DMS53 treated with DMSO at 0.1 percent for 48 hours (cell line): Measurements from ENCODE around the gene COL7A1.
"Not testable (repeated sequence)": the region's sequence is repeated elsewhere in the genome, so short reads cannot be mapped to it uniquely, and the experiment has no call there.

Experiments
- DNase-seq: peaks from one replicate; lab custom pipeline; 2025; ENCODE audit not compliant: unreplicated experiment; lab: John Stamatoyannopoulos, UW

Gene COL7A1

DNA sequence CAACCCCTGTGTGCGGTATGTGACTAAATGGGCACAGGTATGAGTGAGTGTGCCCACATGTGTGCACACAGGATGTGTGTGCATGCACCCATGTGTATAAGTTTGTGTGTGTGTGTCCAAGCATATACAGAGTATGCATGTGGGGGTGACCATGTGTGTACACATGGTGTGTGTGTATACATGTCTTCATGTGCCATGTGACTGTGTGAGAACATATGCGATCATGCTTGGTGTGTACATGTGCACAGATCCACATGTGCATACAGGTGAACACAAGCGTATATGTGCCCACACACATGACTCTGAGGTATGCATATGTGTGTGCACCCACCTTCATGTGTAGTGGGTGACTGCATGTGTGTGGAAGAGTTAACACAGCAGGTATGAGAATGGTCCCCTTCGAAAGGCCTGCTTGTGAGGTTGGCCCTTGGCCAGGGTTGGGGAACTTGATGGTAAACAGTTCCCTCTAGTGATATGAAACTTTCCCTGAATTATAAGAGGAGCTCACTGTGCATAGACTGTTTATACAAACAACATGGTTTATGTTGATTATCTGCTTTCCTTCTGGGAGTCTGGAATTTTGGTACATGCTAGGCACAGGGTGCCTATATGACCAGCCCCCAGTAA lies 48.8 kb downstream of the COL7A1 start:
- no peak for DNase-seq

DNA sequence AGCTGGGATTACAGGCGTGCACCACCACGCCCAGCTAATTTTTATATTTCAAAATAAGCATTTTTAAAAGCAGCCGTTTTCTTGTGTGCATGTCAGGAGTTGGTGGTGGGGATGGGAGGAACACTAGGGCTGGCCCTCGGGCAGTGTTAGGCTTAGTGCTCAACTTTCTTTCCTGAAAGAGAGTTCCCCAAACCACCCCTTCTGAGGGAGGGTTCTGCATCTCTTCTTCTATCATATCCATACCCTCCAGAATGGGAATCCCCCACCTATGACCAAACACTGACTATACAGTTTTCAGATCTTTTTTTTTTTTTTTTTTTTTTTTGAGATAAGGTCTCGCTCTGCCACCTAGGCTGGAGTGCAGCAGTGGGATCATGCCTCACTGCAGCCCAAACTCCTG lies 51.0 kb downstream of the COL7A1 start:
- DNase-seq, result no peak

- DNase-seq, result no peak
Measured at GRCh38 chr3:48543271-48543866, 51.8 kb downstream of the COL7A1 start.

- no peak for DNase-seq
Measured at GRCh38 chr3:48538451-48538850, 56.7 kb downstream of the COL7A1 start.

DNA sequence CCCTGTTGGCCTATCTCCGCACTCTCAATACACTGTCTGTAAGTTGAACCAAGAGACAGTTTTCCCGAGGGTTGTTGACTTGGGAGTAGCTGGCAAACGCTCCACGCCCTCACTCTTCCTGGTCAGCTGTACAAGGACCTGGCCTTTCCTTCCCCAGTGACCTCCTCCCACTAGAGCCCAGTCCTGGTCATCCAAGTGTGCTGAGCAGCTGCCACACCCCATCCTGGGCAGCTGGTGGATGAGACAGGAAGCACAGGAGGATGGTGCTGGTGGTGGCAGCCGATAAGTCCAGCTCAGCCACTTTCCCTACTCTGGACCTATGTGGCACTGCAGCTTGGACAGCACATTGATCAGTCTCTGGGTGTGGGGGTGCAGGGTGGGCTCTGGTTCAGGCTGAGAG lies 58.3 kb downstream of the COL7A1 start:
- DNase-seq, result no peak

GRCh38 chr3:48536116-48536515 lies 59.0 kb downstream of the COL7A1 start:
- DNase-seq, result no peak

DNA sequence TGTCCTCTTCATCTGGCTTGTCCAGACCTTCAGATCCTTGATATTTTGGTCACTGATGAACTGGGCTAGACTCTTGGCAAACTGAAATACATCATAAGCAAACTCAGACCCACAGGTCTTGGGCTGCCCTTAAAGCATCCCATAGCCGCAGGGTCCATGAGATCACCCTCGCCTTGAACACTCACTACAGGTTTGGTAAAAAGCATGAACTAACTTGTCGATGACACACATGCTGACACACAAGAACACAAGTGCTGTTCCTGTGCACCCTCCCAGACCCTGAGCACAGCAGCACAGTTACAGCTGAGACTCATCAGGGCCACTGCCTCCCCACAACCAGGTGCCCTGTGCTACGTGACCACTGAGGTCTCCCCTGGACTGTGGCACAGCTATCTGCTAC lies 59.6 kb downstream of the COL7A1 start:
- no peak for DNase-seq

DNA sequence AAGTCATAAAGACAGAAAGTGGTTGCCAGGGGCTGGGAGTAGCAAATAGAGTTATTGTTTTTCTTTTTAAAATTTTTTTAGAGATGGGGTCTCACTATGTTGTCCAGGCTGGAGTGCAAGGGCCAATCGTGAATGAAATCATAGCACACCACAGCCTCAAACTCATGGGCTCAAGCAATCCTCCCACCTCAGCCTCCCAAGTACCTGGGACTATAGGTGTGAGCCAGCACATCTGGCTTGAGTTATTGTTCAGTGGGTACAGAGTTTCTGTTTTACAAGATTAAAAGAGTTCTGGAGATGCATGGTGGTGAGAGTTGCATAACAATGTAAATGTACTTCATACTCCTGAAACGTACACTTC lies 62.2 kb downstream of the COL7A1 start:
- no peak for DNase-seq

DNA sequence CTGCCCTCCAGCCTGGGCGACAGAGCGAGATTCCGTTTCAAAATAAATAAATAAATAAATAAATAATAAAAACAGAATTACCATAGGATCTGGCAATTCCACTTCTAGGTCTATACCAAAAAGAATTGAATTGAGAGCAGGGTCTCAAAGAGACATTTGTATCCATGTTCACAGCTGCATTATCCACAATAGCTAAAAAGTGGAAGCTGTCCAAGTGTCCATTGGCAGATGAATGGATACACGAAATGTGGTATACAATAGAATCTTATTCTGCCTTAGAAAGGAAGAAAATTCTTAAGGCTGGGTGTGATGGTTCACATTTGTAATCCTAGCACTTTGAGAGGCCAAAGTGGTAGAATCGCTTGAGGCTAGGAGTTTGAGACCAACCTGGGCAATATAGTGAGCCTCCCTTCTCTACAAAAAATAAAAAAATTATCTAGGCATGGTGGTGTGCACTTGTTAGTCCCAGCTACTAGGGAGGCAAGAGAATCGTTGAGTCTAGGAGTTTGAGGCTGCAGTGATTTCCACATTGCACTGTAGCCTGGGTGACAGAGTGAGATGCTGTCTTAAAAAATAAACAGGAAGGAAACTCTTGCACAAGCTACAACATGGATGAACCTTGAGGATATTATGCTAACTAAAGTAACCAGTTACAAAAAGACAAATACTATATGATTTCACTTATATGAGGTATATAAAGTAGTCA lies 62.7 kb downstream of the COL7A1 start:
- DNase-seq, result no peak

- DNase-seq, result not testable (repeated sequence)
Measured at GRCh38 chr3:48530701-48531100, 64.4 kb downstream of the COL7A1 start.

- no peak for DNase-seq
Measured at GRCh38 chr3:48528754-48529153, 66.4 kb downstream of the COL7A1 start.

- DNase-seq, result no peak
Measured at GRCh38 chr3:48528048-48528447, 67.1 kb downstream of the COL7A1 start.

DNA sequence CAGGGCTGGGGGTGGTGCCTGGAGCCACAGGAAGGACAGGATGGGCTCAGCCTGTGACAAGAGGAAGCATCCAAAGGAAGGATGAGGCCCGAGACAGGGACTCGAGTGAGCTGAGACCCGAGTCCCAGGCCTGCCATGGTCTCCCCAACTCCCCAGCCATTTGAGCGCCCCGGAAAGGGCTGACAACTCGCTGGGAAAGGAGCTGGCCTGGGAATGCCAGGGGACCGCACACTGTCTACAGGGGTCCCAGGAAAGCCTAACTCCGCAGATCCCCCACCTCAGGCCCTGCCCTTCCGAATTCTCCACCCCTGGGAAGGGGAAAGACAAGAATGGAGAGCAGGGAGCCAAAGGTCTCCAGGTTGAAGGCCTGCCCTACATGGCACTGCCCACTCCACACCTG lies 70.2 kb downstream of the COL7A1 start:
- no peak for DNase-seq

- DNase-seq, result no peak
Measured at GRCh38 chr3:48521635-48522034, 73.5 kb downstream of the COL7A1 start.

DNA sequence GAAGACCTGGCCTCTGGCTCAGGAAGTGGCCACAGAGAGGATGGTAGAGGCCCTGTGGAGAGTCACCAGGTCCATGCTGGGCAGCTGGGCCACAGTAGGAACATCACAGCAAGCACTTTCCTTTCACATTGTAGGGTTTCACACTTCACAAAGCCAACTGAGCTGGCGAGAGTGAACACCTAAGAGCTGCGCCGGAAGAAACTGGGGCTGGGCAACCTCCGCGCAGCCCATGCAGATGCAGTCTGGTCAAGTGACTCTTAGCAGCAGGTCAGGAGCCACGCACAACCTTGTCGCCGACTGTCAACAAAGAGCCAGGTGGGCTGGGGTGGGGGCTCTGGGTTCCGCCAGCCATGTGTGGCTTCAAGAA lies 75.9 kb downstream of the COL7A1 start:
- no peak for DNase-seq

DNA sequence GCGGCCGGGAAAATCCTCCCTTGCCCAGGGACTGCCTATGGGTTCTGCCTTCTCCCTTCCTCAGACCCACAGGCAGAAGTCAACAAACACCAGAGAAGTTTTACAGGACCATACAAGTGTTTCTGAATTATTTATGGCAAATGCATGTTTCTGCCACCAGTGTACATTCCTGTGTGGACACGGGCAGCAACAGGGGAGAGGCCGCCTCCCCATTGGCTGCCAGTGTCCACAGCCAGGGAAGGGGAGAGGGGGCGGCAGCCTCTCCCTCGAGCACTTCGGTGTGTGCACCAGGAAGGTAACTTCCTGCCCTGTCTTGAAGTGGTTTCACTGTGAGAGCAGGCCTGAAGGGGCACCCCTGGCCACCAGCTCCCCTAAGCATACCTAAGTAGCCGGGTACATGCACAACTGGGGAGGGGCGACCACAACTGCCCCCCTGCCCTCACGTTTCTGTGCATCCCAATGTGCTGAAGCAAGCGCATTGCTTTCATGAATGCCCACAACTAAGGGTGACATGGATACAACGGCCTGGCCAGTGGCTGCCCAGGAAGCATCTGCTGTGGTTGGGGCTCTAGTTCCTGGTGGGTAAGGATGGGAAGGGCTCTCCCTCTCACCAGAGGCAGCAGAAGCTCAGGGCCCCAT lies 76.4 kb downstream of the COL7A1 start:
- no peak for DNase-seq

- DNase-seq, result no peak
Measured at GRCh38 chr3:48518069-48518468, 77.1 kb downstream of the COL7A1 start.

DNA sequence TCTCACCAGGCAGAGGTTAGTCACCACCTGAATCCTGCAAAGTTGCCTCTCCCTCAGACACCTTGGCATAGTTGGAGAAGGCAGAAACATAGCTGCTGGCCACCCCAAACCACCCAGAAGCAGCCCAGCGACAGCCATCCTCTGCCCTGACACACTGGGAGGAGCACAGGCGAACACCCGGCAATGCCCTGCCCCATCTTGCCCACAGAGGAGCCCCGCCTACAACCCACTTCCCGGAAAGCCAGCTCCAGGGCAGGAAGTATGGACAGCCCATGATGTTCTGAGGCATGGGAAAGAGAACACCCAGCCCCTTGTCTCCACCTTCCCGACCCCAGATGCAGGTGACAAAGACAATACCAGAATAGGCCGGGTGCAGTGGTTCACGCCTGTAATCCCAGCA lies 78.6 kb downstream of the COL7A1 start:
- no peak for DNase-seq

- no peak for DNase-seq
Measured at GRCh38 chr3:48514431-48515227, 80.5 kb downstream of the COL7A1 start.
